H1 (cell line): ENCODE data around the gene UBR3.

Source experiments
- CHD2 ChIP-seq: IDR thresholded peaks from 2 replicates; pipeline ENCODE4 v1.6.1; 2012; ENCODE audit warnings: low read length, improper control_type of control experiment
- EZH2 ChIP-seq: fragments of 200-600 bp; sonication (generic); IDR thresholded peaks from 2 replicates; pipeline ENCODE4 v1.7.1; 2012; ENCODE audit warnings: low read depth, mild to moderate bottlenecking, moderate library complexity, low read length, inconsistent platforms; ENCODE audit not compliant: severe bottlenecking
- FOSL1 ChIP-seq: IDR thresholded peaks from 2 replicates; pipeline ENCODE4 v1.6.1; 2011; ENCODE audit warnings: mild to moderate bottlenecking, low read depth, low read length, moderate library complexity; ENCODE audit not compliant: insufficient read depth
- GTF2F1 ChIP-seq: IDR thresholded peaks from 2 replicates; pipeline ENCODE4 v1.6.1; 2012; ENCODE audit warnings: low read depth, low read length, improper control_type of control experiment, borderline replicate concordance
- HDAC2 ChIP-seq, 2 experiments: fragments of 300-600 bp in 1 of 2; sonication (generic) in 1 of 2; IDR thresholded peaks; 2 replicates each; pipeline ENCODE4 v1.6.1; 2011 to 2012; ENCODE audit warnings: low read depth in 2 of 2, low read length in 2 of 2, mild to moderate bottlenecking in 2 of 2, moderate library complexity in 2 of 2, borderline replicate concordance in 1 of 2, inconsistent platforms in 1 of 2
- POLR2A ChIP-seq, 2 experiments: IDR thresholded peaks; 1 replicate in 1 of 2; 2 replicates in 1 of 2; pipeline ENCODE4 v1.6.1; 2011; ENCODE audit warnings: low read depth in 2 of 2, low read length in 2 of 2, mild to moderate bottlenecking in 2 of 2; ENCODE audit errors: control extremely low read depth in 1 of 2
- POLR2AphosphoS5 ChIP-seq: IDR thresholded peaks from 2 replicates; pipeline ENCODE4 v1.6.1; 2011; ENCODE audit warnings: low read depth, low read length
- RAD21 ChIP-seq, 2 experiments: IDR thresholded peaks in 1 of 2; conservative IDR thresholded peaks in 1 of 2; 2 replicates each; pipeline ENCODE4 v1.6.1; 2011; ENCODE audit warnings: low read depth in 2 of 2, low read length in 2 of 2, improper control_type of control experiment in 1 of 2, inconsistent platforms in 1 of 2, mild to moderate bottlenecking in 1 of 2, moderate library complexity in 1 of 2
- RFX5 ChIP-seq: IDR thresholded peaks from 2 replicates; pipeline ENCODE4 v1.6.1; 2011; ENCODE audit warnings: low read depth, low read length, improper control_type of control experiment, borderline replicate concordance
- SIX5 ChIP-seq: IDR thresholded peaks from 2 replicates; pipeline ENCODE4 v1.6.1; 2011; ENCODE audit warnings: mild to moderate bottlenecking, low read depth, low read length
- SP1 ChIP-seq: IDR thresholded peaks from 2 replicates; pipeline ENCODE4 v1.6.1; 2011; ENCODE audit warnings: low read depth, low read length
- TEAD4 ChIP-seq: IDR thresholded peaks from 2 replicates; pipeline ENCODE4 v1.6.1; 2012; ENCODE audit warnings: low read depth, low read length, inconsistent platforms, mixed read lengths
- TF ChIP-seq, protein P1 (sequence below), 3 experiments: IDR thresholded peaks; 1 replicate in 2 of 3; 2 replicates in 1 of 3; pipeline versions ENCODE4 v1.5.1 to v1.6.1; 2011; ENCODE audit warnings: low read length in 3 of 3, mild to moderate bottlenecking in 3 of 3, inconsistent platforms in 2 of 3, low read depth in 1 of 3, moderate library complexity in 1 of 3; ENCODE audit not compliant: insufficient read depth in 1 of 3; ENCODE audit errors: control extremely low read depth in 1 of 3

DNA sequence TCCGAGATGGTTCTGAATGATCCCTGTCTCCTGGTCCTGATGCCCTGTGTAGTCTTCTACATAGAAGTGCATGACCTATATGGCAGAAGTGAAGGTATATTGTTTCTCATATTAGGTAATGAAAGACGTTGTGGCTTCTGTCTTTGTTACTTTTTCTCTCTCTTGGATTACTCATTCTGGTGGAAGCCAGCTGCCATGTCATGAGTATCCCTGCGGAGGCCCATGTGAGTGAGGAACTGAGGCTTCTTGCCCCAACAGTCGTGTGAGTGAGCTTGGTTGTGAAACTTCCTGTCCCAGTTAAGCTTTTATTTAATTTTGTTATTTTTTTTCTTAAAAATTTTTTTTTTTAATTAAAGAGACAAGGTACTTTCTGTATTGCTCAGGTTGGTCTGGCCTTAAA lies 134.7 kb downstream of the UBR3 start:
- TF ChIP-seq, protein P1, sequence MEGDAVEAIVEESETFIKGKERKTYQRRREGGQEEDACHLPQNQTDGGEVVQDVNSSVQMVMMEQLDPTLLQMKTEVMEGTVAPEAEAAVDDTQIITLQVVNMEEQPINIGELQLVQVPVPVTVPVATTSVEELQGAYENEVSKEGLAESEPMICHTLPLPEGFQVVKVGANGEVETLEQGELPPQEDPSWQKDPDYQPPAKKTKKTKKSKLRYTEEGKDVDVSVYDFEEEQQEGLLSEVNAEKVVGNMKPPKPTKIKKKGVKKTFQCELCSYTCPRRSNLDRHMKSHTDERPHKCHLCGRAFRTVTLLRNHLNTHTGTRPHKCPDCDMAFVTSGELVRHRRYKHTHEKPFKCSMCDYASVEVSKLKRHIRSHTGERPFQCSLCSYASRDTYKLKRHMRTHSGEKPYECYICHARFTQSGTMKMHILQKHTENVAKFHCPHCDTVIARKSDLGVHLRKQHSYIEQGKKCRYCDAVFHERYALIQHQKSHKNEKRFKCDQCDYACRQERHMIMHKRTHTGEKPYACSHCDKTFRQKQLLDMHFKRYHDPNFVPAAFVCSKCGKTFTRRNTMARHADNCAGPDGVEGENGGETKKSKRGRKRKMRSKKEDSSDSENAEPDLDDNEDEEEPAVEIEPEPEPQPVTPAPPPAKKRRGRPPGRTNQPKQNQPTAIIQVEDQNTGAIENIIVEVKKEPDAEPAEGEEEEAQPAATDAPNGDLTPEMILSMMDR (IDR thresholded peaks at IDR 0.05; ENCODE audit: control extremely low read depth in 1 of 3, insufficient read depth in 1 of 3, low read depth in 1 of 3, low read length in 3 of 3) = no peak
- no peak for TF ChIP-seq POLR2A (IDR thresholded peaks at IDR 0.05; ENCODE audit: control extremely low read depth in 1 of 2, low read depth in 2 of 2, low read length in 2 of 2)
- no peak for TF ChIP-seq GTF2F1
- TF ChIP-seq RFX5 = no peak
- no peak for TF ChIP-seq POLR2AphosphoS5
- TF ChIP-seq RAD21 (IDR thresholded peaks at IDR 0.05 in 1 of 2, conservative IDR thresholded peaks at IDR 0.05 in 1 of 2; ENCODE audit: low read depth in 2 of 2, low read length in 2 of 2) = no peak
- no peak for TF ChIP-seq EZH2
- no peak for TF ChIP-seq TEAD4
- TF ChIP-seq HDAC2 (IDR thresholded peaks at IDR 0.05; ENCODE audit: borderline replicate concordance in 1 of 2, low read depth in 2 of 2, low read length in 2 of 2) = no peak
- TF ChIP-seq SIX5 = no peak
- no peak for TF ChIP-seq CHD2
- TF ChIP-seq SP1 = no peak
- no peak for TF ChIP-seq FOSL1
